Measurements from ENCODE around the gene NACC2. TPM values are rescaled to one million over a fixed set of nuclear protein-coding genes. Genes with fewer than 3 reads are reported as not detected.

NACC2 gene
- total RNA-seq, 1 donor from 2014 or later: 4.5 TPM

DNA sequence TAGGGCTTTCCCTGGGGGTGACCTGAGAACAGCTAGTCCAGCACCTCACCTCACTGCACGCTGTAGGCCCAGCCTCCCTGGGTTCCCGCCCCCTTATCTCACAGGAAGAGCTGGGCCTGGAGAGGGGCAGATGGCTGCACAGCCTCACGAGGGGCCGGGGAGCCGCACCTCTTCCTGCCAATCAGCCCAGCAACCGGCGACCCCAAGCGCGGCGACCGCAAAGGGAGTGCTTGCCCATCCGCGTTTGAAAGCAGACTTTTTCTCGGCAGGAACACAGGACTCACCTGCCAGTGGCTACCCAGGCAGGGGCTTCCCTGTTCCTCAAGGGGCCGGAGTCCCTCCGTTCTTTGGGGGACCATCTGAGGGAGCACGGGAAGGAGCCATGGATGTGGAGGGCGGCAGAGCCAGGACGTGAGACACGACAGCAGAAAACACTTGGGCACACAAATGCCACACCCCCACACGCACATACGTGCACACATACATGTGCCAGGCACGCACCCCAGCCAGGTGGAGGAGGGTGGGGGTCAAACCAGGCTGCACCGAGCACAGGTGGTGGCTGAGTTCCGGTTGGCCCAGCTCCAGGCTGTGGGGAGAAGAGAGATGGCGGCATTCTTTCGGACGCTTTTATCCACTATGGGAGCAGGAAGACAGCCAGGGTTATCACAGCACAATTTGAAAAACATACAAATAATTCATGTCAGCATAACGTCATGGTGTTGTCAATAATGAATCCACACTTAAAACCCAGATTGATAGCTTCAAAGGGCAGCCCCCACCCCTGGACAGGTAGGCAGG, 12.3 kb upstream of the NACC2 start:
- H3K4me1 Mint-ChIP-seq: peaks cover 35% of the 10 kb centered on the region
- no peak overlapping the region for H2AFZ ChIP-seq (replicated peaks)
- H3K4me1 ChIP-seq: peaks cover 45% of the 10 kb centered on the region

GRCh38 chr9:136105398-136106135, 10.5 kb upstream of the NACC2 start:
- H3K4me3 Mint-ChIP-seq: no peak overlapping the region

More for the DNA sequence above, 12.3 kb upstream of the NACC2 start:
- Histone ChIP-seq H4K20me1 (ENCODE audit: low read depth) (no peaks in the 10 kb centered on the region), H3F3A (ENCODE audit: low read depth) (peaks cover 39% of the 10 kb centered on the region), H3K79me2 (ENCODE audit: low read depth) (no peaks in the 10 kb centered on the region), H3K27ac (no peak overlapping the region), H3K27me3 (no peaks in the 10 kb centered on the region), H3K4me2 (no peak overlapping the region), H3K4me3 (no peak overlapping the region), H3K9me3 (ENCODE audit: low read depth) (no peaks in the 10 kb centered on the region), H3K9ac (no peak overlapping the region), H3K36me3 (no peaks in the 10 kb centered on the region)
- H3K27ac Mint-ChIP-seq: no peak overlapping the region
- no peaks in the 10 kb centered on the region for H3K9me3 Mint-ChIP-seq
- no peak overlapping the region for H3K4me3 Mint-ChIP-seq
- TF ChIP-seq CTCF (IDR thresholded peaks at IDR 0.05): no peak
- no peak for TF ChIP-seq EZH2phosphoT487 (IDR thresholded peaks at IDR 0.05)
- no peak for TF ChIP-seq EZH2 (IDR thresholded peaks at IDR 0.05)
- peaks cover 9% of the 10 kb centered on the region for H3K27me3 Mint-ChIP-seq (ENCODE audit: insufficient read depth, low read depth)
- no peaks in the 10 kb centered on the region for H3K36me3 Mint-ChIP-seq
- DNase-seq (ENCODE audit: low spot score): no peak

GRCh38 chr9:136104916-136105315, 9.8 kb upstream of the NACC2 start:
- Histone ChIP-seq H2AFZ (replicated peaks) (no peak overlapping the region), H3K79me2 (ENCODE audit: low read depth) (no peaks in the 10 kb centered on the region), H3K27ac (no peak overlapping the region), H3F3A (ENCODE audit: low read depth) (peaks cover 39% of the 10 kb centered on the region), H3K36me3 (no peaks in the 10 kb centered on the region), H3K4me3 (no peak overlapping the region), H3K27me3 (no peaks in the 10 kb centered on the region), H3K4me2 (no peak overlapping the region), H3K9me3 (ENCODE audit: low read depth) (no peaks in the 10 kb centered on the region), H4K20me1 (ENCODE audit: low read depth) (no peaks in the 10 kb centered on the region), H3K9ac (no peak overlapping the region), H3K4me1 (peaks cover 44% of the 10 kb centered on the region)
- TF ChIP-seq CTCF (IDR thresholded peaks at IDR 0.05): no peak
- no peak for TF ChIP-seq EZH2phosphoT487 (IDR thresholded peaks at IDR 0.05)
- no peak for TF ChIP-seq EZH2 (IDR thresholded peaks at IDR 0.05)
- H3K36me3 Mint-ChIP-seq: no peaks in the 10 kb centered on the region
- no peak overlapping the region for H3K4me3 Mint-ChIP-seq
- H3K9me3 Mint-ChIP-seq: no peaks in the 10 kb centered on the region
- no peak for DNase-seq (ENCODE audit: low spot score)
- H3K27me3 Mint-ChIP-seq (ENCODE audit: insufficient read depth, low read depth): peaks cover 10% of the 10 kb centered on the region
- peaks cover 26% of the 10 kb centered on the region for H3K4me1 Mint-ChIP-seq
- H3K27ac Mint-ChIP-seq: no peak overlapping the region

More at GRCh38 chr9:136105398-136106135, 10.5 kb upstream of the NACC2 start:
- Histone ChIP-seq H3K27ac (no peak overlapping the region), H3K4me3 (no peak overlapping the region), H3K27me3 (no peaks in the 10 kb centered on the region), H3K36me3 (no peaks in the 10 kb centered on the region), H3K4me2 (no peak overlapping the region), H3K9me3 (ENCODE audit: low read depth) (no peaks in the 10 kb centered on the region), H2AFZ (replicated peaks) (no peak overlapping the region), H3K9ac (no peak overlapping the region), H3F3A (ENCODE audit: low read depth) (peaks cover 37% of the 10 kb centered on the region), H3K4me1 (peaks cover 44% of the 10 kb centered on the region), H3K79me2 (ENCODE audit: low read depth) (no peaks in the 10 kb centered on the region), H4K20me1 (ENCODE audit: low read depth) (no peaks in the 10 kb centered on the region)
- Mint-ChIP-seq H3K27ac (no peak overlapping the region), H3K36me3 (no peaks in the 10 kb centered on the region), H3K9me3 (no peaks in the 10 kb centered on the region), H3K27me3 (ENCODE audit: insufficient read depth, low read depth) (peaks cover 14% of the 10 kb centered on the region), H3K4me1 (peaks cover 29% of the 10 kb centered on the region)
- TF ChIP-seq CTCF (IDR thresholded peaks at IDR 0.05) (no peak), EZH2 (IDR thresholded peaks at IDR 0.05) (no peak), EZH2phosphoT487 (IDR thresholded peaks at IDR 0.05) (no peak)
- no peak for DNase-seq (ENCODE audit: low spot score)

Measured in neural progenitor cell (in vitro differentiated cells).